ENCODE results near the gene ZNF200.

ZNF200 gene

DNA sequence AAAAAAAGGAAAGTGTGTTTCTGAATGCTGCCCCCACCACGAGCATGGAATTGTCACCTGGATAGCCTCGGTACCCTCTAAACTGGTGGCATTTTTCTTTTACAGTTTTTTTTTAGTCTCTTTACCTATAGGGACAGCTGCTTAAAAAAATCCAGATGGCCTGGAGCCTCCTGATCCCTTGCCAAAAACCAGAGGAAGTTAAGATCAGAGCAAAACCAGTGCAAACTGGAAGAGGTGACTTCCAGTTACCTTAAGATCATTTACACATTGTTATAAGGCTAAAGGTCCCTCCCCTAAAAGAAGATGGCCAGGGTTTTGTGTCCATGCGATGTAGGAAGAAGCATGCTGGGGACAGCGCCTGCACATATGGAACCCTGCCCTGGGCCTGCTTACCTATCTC is 18.0 kb upstream of the ZNF200 start:
- in situ Hi-C loops (cut with MboI; ENCODE audit: low sequenced_read_pairs, unreplicated experiment) = no loop called here
- no peak for TF ChIP-seq CTCF (IDR thresholded peaks at IDR 0.05; ENCODE audit: borderline replicate concordance, control extremely low read depth, extremely low read depth, insufficient read depth, missing control alignments)

DNA sequence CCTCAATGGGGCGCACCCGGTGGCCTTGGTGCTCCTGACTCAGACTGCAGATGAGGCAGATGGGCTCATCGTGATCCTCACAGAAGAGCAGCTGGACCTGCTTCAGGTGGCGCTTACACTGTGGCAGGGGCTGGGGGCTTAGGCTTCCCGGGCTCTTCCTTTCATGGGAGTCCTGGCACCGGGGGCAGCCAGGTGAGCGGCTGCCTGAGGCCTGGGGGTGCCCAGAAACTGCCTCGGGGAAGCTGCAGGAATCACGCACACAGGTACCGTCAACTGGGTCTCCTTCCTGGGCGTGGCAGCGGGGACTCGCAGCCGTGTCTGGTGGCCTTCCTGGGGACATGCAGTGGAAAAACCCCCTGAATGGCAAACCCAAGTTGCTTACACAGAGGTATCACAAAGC is 14.5 kb upstream of the ZNF200 start:
- no peak for TF ChIP-seq CTCF (IDR thresholded peaks at IDR 0.05; ENCODE audit: borderline replicate concordance, control extremely low read depth, extremely low read depth, insufficient read depth, missing control alignments)
- no peak for DNase-seq (ENCODE audit: low spot score)
- in situ Hi-C loops (cut with MboI; ENCODE audit: low sequenced_read_pairs, unreplicated experiment) = no loop called here

More for the DNA sequence above, 18.0 kb upstream of the ZNF200 start:
- DNase-seq (ENCODE audit: low spot score) = no peak

GRCh38 chr16:3249020-3249419 is 14.1 kb upstream of the ZNF200 start:
- DNase-seq (ENCODE audit: low spot score) = no peak
- TF ChIP-seq CTCF (IDR thresholded peaks at IDR 0.05; ENCODE audit: borderline replicate concordance, control extremely low read depth, extremely low read depth, insufficient read depth, missing control alignments) = no peak
- in situ Hi-C loops (cut with MboI; ENCODE audit: low sequenced_read_pairs, unreplicated experiment) = no loop called here

GRCh38 chr16:3248596-3248995 is 13.6 kb upstream of the ZNF200 start:
- no peak for TF ChIP-seq CTCF (IDR thresholded peaks at IDR 0.05; ENCODE audit: borderline replicate concordance, control extremely low read depth, extremely low read depth, insufficient read depth, missing control alignments)
- in situ Hi-C loops (cut with MboI; ENCODE audit: low sequenced_read_pairs, unreplicated experiment) = no loop called here
- DNase-seq (ENCODE audit: low spot score) = no peak

DNA sequence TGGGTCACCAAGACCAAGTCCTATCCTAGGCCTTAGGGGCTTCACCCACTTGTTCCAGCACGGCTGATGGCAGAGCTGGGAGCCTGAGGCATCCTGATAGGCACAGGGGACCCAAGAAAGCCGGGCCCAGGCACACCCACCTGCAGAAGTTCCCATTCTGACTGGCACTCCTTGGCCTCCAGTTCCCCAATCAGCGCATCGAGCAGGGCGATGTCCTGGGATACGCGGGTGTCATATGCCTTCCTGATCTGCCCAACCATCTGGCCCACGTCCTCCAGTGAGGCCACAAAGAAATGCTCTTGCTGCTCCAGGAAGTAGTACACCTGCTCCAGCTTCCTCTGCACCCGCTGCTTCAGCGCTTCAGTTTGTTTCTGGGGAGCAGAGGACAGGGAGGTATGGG is 11.9 kb upstream of the ZNF200 start:
- in situ Hi-C loops (cut with MboI; ENCODE audit: low sequenced_read_pairs, unreplicated experiment) = no loop called here
- no peak for DNase-seq (ENCODE audit: low spot score)
- no peak for TF ChIP-seq CTCF (IDR thresholded peaks at IDR 0.05; ENCODE audit: borderline replicate concordance, control extremely low read depth, extremely low read depth, insufficient read depth, missing control alignments)

DNA sequence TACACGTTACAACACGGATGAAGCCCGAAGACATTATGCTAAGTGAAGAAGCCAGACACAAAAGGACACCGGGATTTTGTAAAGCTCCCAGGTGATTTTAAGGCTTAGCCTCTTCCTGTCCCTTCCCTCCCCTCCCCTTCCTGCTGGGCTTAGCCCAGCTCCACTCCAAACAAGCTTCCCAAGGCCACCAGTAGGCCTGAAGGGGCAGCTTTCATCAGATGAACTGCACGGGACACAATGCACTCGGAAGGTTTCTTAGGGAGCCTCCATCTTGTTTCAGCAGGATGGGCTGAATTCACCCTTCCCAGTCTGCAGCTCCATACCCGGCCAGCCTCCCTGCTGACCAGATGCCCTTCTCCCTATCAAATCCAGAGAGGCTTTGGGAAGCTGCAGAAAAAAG is 11.0 kb upstream of the ZNF200 start:
- no peak for DNase-seq (ENCODE audit: low spot score)
- in situ Hi-C loops (cut with MboI; ENCODE audit: low sequenced_read_pairs, unreplicated experiment) = no loop called here
- no peak for TF ChIP-seq CTCF (IDR thresholded peaks at IDR 0.05; ENCODE audit: borderline replicate concordance, control extremely low read depth, extremely low read depth, insufficient read depth, missing control alignments)

DNA sequence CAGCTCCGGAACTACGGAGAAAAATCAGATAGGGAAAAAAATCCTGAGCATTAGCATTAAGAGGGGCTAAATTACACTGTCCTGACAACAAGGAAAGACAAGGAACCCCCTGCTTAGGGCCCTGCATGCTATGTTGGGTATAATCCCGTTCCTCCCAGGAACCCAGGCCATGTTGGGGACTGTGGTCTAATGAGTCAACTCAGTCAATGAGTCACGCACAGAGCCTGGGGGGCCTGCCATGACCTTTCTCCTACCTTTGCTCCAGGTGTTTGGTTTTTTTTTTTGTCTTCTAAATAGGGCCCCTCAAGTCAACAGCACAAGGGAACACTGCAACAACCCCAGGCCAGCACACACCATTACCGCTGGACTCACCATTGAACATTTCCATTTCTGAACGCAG is 8.9 kb upstream of the ZNF200 start:
- DNase-seq (ENCODE audit: low spot score) = no peak
- in situ Hi-C loops (cut with MboI; ENCODE audit: low sequenced_read_pairs, unreplicated experiment) = no loop called here
- TF ChIP-seq CTCF (IDR thresholded peaks at IDR 0.05; ENCODE audit: borderline replicate concordance, control extremely low read depth, extremely low read depth, insufficient read depth, missing control alignments) = no peak
